Cardiac fibroblast (primary cell): ENCODE measurements around the gene NTRK3.

Source experiments
- DNase-seq, 2 donors: peaks; one replicate each; pipeline versions ENCODE4 v3.0.0 to v3.0.0-alpha.2; 2010; ENCODE audit warnings: low read depth in 2 of 2
- H3K4me3 ChIP-seq, 2 donors: replicated peaks in 1 of 2; 1 replicate in 1 of 2; 2 replicates in 1 of 2; pipeline ENCODE4 v1.5.1; 2011; ENCODE audit warnings: low read depth in 2 of 2, low read length in 2 of 2, mild to moderate bottlenecking in 2 of 2, moderate library complexity in 1 of 2
- TF ChIP-seq, protein P1 (sequence below): IDR thresholded peaks from one replicate; pipeline ENCODE4 v1.5.1; 2011; ENCODE audit warnings: low read depth, mild to moderate bottlenecking, low read length, inconsistent platforms

Gene NTRK3

DNA sequence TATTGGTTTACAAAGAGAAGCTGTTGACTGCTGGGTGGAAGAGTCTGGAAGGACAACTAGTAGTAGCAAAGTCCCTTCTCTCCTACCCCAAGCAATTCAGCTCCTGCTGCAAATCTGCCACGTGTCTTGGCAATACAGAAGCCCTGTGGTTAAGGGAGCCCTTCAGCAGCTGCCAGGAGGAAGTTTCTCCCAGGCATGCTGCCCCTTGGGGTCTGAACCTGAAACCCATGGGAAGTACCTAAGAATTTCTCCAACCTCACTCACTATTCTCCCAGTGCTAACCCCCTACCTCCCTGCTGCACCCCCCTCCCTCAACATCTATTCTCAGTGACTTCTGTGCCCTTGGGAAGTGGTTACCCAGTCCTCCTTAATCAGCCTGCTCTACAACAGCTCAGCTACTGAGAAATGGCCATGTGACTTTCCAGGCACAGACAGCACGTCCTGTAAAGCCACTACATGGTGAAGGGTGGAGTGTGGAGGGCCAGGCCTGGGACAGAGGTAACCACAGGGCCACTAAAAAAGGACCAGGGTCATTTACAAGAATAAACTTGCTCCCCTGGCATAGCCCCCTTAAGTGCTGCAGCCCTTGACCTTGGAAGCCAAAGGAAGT is 316.6 kb downstream of the NTRK3 start:
- TF ChIP-seq, protein P1, sequence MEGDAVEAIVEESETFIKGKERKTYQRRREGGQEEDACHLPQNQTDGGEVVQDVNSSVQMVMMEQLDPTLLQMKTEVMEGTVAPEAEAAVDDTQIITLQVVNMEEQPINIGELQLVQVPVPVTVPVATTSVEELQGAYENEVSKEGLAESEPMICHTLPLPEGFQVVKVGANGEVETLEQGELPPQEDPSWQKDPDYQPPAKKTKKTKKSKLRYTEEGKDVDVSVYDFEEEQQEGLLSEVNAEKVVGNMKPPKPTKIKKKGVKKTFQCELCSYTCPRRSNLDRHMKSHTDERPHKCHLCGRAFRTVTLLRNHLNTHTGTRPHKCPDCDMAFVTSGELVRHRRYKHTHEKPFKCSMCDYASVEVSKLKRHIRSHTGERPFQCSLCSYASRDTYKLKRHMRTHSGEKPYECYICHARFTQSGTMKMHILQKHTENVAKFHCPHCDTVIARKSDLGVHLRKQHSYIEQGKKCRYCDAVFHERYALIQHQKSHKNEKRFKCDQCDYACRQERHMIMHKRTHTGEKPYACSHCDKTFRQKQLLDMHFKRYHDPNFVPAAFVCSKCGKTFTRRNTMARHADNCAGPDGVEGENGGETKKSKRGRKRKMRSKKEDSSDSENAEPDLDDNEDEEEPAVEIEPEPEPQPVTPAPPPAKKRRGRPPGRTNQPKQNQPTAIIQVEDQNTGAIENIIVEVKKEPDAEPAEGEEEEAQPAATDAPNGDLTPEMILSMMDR = no peak
- no peak overlapping the region for H3K4me3 ChIP-seq
- no peak for DNase-seq

DNA sequence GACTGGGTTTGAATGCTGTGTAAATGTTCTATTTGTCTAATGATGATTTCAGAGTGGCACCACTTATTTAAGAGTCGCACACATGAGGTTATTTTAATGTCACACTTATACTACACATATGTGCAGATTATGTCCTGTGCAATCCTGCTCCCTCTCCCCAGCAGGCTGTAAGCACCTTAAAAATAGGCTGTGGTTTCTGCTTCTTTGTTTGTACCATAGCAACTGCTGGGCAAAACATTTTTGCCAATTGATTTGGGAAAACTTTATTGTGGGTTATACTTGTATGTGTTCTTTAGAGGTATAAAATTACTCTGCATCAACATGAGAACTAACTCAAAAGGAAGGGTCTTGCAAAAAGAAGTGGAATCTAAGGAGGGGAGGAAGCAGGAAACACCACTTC is 318.5 kb downstream of the NTRK3 start:
- TF ChIP-seq, protein P1 = no peak
- no peak for DNase-seq
- no peak overlapping the region for H3K4me3 ChIP-seq

DNA sequence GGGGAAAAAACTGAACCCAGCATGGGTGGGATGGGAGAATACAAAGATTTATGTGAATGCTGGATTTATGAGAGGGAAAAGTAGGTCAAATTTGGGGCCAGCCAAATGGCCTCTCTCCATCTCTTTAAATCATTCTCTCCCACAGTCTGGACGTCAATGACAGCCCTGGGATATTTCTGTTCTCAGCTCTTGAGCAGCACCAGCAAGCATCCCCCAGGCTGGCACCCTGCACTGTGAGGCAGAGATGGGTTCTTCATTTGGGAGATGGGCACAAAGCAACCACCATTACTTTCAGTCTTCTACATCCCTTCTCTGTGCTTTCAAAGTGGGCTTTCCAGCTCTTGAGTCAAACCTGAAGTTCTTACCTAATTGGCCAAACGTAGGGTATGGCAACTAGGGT is 321.0 kb downstream of the NTRK3 start:
- DNase-seq = no peak
- TF ChIP-seq, protein P1 = no peak
- H3K4me3 ChIP-seq = no peak overlapping the region

DNA sequence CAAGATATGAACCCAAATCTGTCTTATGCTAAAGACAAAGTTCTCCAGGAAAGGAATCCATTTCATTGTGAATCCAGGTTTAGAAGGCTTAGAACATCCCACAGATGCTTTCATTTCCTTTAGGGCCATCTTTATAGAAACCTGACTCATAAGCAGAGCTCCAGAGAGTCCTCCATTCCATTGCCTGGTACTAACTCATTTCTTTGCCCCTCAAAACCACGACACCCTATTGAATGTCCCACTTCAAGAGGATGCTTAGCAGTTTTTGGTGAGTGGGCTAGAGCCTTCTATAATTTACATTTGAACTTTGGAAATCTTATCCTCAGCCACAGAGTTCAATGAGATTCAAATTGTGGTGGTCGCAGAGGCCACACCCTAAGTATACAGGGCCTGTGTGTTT is 325.0 kb downstream of the NTRK3 start:
- no peak overlapping the region for H3K4me3 ChIP-seq
- no peak for DNase-seq
- TF ChIP-seq, protein P1 = no peak

DNA sequence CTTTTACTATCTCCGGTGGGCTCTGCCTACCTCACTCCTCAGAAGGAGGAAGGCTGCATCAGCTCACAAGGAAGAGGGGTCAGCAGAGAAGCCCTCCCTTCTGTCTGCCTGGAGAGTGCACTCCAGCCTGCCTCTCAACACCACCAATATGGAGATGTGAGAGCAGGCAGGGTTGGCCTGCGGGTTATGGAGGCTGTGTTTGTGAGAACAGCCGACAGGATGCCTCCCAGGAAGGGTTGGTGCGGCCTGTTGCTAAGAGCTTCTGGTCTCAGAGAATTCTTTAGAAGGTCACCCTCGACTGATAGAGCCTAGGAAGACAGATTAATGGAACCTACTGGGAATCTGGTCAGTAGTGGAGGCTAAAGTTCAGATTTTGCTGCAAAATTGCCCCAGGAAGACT is 326.1 kb downstream of the NTRK3 start:
- TF ChIP-seq, protein P1 = no peak
- no peak overlapping the region for H3K4me3 ChIP-seq
- no peak for DNase-seq

DNA sequence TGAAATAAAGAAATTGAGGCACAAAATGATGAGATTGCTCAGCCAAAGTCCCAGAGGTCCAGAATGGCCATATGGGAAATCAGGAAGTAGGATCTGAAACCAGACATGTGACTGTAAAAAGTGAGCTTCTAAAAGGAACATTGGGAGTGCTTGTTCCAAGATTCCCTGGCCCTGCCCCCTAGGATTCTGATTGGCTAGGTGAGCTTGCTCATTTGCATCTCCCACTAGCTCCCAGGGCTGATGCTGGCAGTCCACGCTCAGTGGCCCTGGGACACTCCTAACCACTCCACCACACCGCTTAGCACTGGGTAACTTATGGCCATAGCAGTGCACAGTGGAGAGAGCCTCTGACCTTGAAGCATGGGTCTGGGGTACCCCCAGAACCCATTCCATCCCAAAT is 326.7 kb downstream of the NTRK3 start:
- no peak overlapping the region for H3K4me3 ChIP-seq
- no peak for DNase-seq
- TF ChIP-seq, protein P1 = no peak

DNA sequence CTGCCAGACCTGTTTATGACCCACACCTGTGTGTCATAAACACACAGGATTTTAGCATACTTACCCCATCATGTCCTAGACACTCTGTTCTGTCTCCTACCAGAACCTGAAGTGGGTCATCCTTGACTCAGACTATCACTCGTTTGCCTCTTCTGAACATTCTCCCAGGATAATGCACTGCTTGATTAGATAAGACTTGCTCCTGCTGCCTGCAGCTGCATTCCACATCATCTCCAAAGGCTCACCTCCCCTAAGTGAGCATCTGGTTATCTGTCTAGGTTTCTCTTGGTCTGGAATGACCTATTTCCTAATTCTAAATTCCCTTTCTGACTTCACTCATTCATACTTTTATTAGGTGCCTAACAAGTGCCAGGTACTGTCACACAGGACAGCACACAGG is 332.1 kb downstream of the NTRK3 start:
- DNase-seq = no peak
- TF ChIP-seq, protein P1 = no peak
- H3K4me3 ChIP-seq = no peak overlapping the region
